PC-3 (cell line): ENCODE results near the gene NLE1. TPM values are rescaled to one million over a fixed set of nuclear protein-coding genes. Genes with fewer than 3 reads are reported as not detected.

Source experiments
- ATAC-seq: fragments of 200-7000 bp; cut with Tn5 transposase; 2 replicates; pipeline ENCODE4 v1.9.1; 2020; ENCODE audit warnings: mild to moderate bottlenecking, moderate library complexity
- BruUV-seq: library from RNA; stranded (reverse); fragments of 400-500 nt; replicated peaks from 2 replicates; lab custom pipeline; 2021; lab: Mats Ljungman, UMichigan
- CTCF ChIA-PET: fragments of 300-600 bp; sonication (Branson Sonifier 250); formaldehyde crosslinking; loops from one replicate; lab custom pipeline; 2022; ENCODE audit warnings: antibody characterized with exemption; lab: Charles Lee
- POLR2A ChIA-PET: fragments of 300-600 bp; sonication (Branson Sonifier 250); formaldehyde crosslinking; loops from one replicate; lab custom pipeline; 2022; ENCODE audit warnings: antibody characterized with exemption; ENCODE audit not compliant: unreplicated experiment; lab: Charles Lee
- DNase-seq: peaks from one replicate; pipeline ENCODE4 v3.0.0-alpha.2; 2015
- H2AFZ ChIP-seq: fragments of 300-600 bp; sonication (generic); 2 replicates; pipeline ENCODE4 v1.6.0; 2016; ENCODE audit warnings: antibody characterized with exemption, low read length
- H3F3A ChIP-seq: fragments of 300-600 bp; sonication (generic); one replicate; pipeline ENCODE4 v1.6.0; 2017; ENCODE audit warnings: antibody characterized with exemption, low read length, control low read depth, mild to moderate bottlenecking; ENCODE audit not compliant: unreplicated experiment
- H3K27ac ChIP-seq: fragments of 300-600 bp; sonication (generic); 2 replicates; pipeline ENCODE4 v1.5.1; 2016; ENCODE audit warnings: mild to moderate bottlenecking, low read length
- H3K27me3 ChIP-seq: fragments of 300-600 bp; sonication (generic); 2 replicates; pipeline ENCODE4 v1.6.1; 2016; ENCODE audit warnings: low read length, mixed read lengths
- H3K36me3 ChIP-seq: fragments of 300-600 bp; sonication (generic); 2 replicates; pipeline ENCODE4 v1.6.1; 2016; ENCODE audit warnings: low read depth, mixed run types, low read length, mixed read lengths
- H3K4me1 ChIP-seq: fragments of 300-600 bp; sonication (generic); 2 replicates; pipeline ENCODE4 v1.5.1; 2016; ENCODE audit warnings: low read length; ENCODE audit not compliant: insufficient read depth
- H3K4me2 ChIP-seq: fragments of 300-600 bp; sonication (generic); 2 replicates; pipeline ENCODE4 v1.6.0; 2016; ENCODE audit warnings: low read length
- H3K4me3 ChIP-seq: fragments of 300-600 bp; sonication (generic); 2 replicates; pipeline ENCODE4 v1.5.1; 2016; ENCODE audit warnings: mild to moderate bottlenecking, low read length, mixed read lengths
- H3K79me2 ChIP-seq: fragments of 300-600 bp; sonication (generic); 2 replicates; pipeline ENCODE4 v1.6.1; 2017; ENCODE audit warnings: low read length, mixed read lengths
- H3K9ac ChIP-seq: fragments of 300-600 bp; sonication (generic); 2 replicates; pipeline ENCODE4 v1.6.0; 2016; ENCODE audit warnings: mild to moderate bottlenecking, low read length
- H3K9me2 ChIP-seq: fragments of 300-600 bp; sonication (generic); replicated peaks from 2 replicates; pipeline ENCODE4 v1.6.1; 2016; ENCODE audit warnings: mixed run types, low read length, mixed read lengths
- H3K9me3 ChIP-seq: fragments of 300-600 bp; sonication (generic); 2 replicates; pipeline ENCODE4 v1.6.1; 2016; ENCODE audit warnings: low read length, mixed read lengths
- H4K20me1 ChIP-seq: fragments of 300-600 bp; sonication (generic); 2 replicates; pipeline ENCODE4 v1.6.1; 2016; ENCODE audit warnings: low read length, mixed read lengths
- CTCF ChIP-seq: fragments of 300-600 bp; sonication (generic); conservative IDR thresholded peaks from 2 replicates; pipeline ENCODE4 v1.5.1; 2017; ENCODE audit warnings: antibody characterized with exemption, low read depth, mild to moderate bottlenecking, low read length
- EZH2 ChIP-seq: fragments of 300-600 bp; sonication (generic); IDR thresholded peaks from one replicate; pipeline ENCODE4 v1.6.1; 2017; ENCODE audit warnings: antibody characterized with exemption, mild to moderate bottlenecking, low read length; ENCODE audit not compliant: unreplicated experiment
- EZH2phosphoT487 ChIP-seq: fragments of 300-600 bp; sonication (generic); IDR thresholded peaks from 2 replicates; pipeline ENCODE4 v1.6.1; 2018; ENCODE audit warnings: mild to moderate bottlenecking, antibody characterized with exemption, low read length, borderline replicate concordance
- intact Hi-C: fragments of 100-400 bp; cut with micrococcal nuclease; formaldehyde crosslinking; loops from 2 replicates; pipeline ENCODE4 v1.9.0; 2023
- total RNA-seq: library from RNA; depleted of rRNA; stranded (reverse); fragments of >200 nt; gene quantifications from 2 replicates; pipeline ENCODE4 v1.2.3, GENCODE V29; 2014

The NLE1 gene
- total RNA-seq, 1 experiment from 2014 or later: 18.6 TPM

GRCh38 chr17:35167666-35168065 lies 25.6 kb upstream of the NLE1 start:
- TF ChIP-seq EZH2phosphoT487: no peak
- no peak for TF ChIP-seq CTCF
- no peak for TF ChIP-seq EZH2
- Histone ChIP-seq H3K27ac (no peak overlapping the region), H3K9me2 (no peaks in the 10 kb centered on the region), H3K9ac (no peak overlapping the region), H3K36me3 (no peaks in the 10 kb centered on the region), H3K27me3 (no peaks in the 10 kb centered on the region; the same call in 1 of the 2 replicates), H3K4me3 (no peak overlapping the region), H3K79me2 (no peaks in the 10 kb centered on the region), H3K4me2 (no peak overlapping the region), H2AFZ (no peak overlapping the region), H3K4me1 (peaks cover 9% of the 10 kb centered on the region), H4K20me1 (no peaks in the 10 kb centered on the region), H3K9me3 (no peaks in the 10 kb centered on the region), H3F3A (no peaks in the 10 kb centered on the region)
- intact Hi-C loops: no loop called here
- CTCF ChIA-PET: interaction anchor here (0.6 to 0.7 kb wide), 2 partner anchors 19 to 283 kb away, joined by 3 to 6 read pairs; no protein-coding TSS in a partner anchor
- POLR2A ChIA-PET: no interaction called here
- peak; percentile 51 for DNase-seq
- no TSS peak for BruUV-seq
- peak; percentile 65 for ATAC-seq

GRCh38 chr17:35167046-35167445 lies 24.9 kb upstream of the NLE1 start:
- Histone ChIP-seq H3K4me1 (peaks cover 9% of the 10 kb centered on the region), H3K9me2 (no peaks in the 10 kb centered on the region), H3K4me3 (no peak overlapping the region), H3K36me3 (no peaks in the 10 kb centered on the region), H3F3A (no peaks in the 10 kb centered on the region), H3K9ac (no peak overlapping the region), H3K9me3 (no peaks in the 10 kb centered on the region), H2AFZ (no peak overlapping the region), H3K79me2 (no peaks in the 10 kb centered on the region), H3K4me2 (no peak overlapping the region), H3K27me3 (no peaks in the 10 kb centered on the region; the same call in 1 of the 2 replicates), H3K27ac (no peak overlapping the region), H4K20me1 (no peaks in the 10 kb centered on the region)
- TF ChIP-seq CTCF: no peak
- intact Hi-C loops: no loop called here
- ChIA-PET POLR2A (interaction anchor here (0.5 to 0.6 kb wide), 2 partner anchors 87 to 383 kb away, joined by 3 to 8 read pairs; no protein-coding TSS in a partner anchor), CTCF (interaction anchor here (0.6 kb wide), 1 partner anchor 284 kb away, joined by 6 read pairs; no protein-coding TSS in a partner anchor)
- no peak; the same call in 1 of the 2 replicates for ATAC-seq
- peak; percentile 30 for DNase-seq
- no TSS peak for BruUV-seq

GRCh38 chr17:35166526-35166925 lies 24.4 kb upstream of the NLE1 start:
- Histone ChIP-seq H3K27me3 (no peaks in the 10 kb centered on the region; the same call in 1 of the 2 replicates), H3K9me3 (no peaks in the 10 kb centered on the region), H3K79me2 (no peaks in the 10 kb centered on the region), H3K4me3 (no peak overlapping the region), H3K4me1 (peaks cover 5% of the 10 kb centered on the region), H3K4me2 (no peak overlapping the region), H4K20me1 (no peaks in the 10 kb centered on the region), H3K27ac (no peak overlapping the region), H3K9ac (no peak overlapping the region), H3F3A (no peaks in the 10 kb centered on the region), H3K9me2 (no peaks in the 10 kb centered on the region), H2AFZ (no peak overlapping the region), H3K36me3 (no peaks in the 10 kb centered on the region)
- BruUV-seq: no TSS peak
- TF ChIP-seq EZH2phosphoT487 (no peak), CTCF (no peak), EZH2 (no peak)
- ChIA-PET CTCF (no interaction called here), POLR2A (interaction anchor here (0.5 kb wide), 1 partner anchor 87 kb away, joined by 3 read pairs; no protein-coding TSS in a partner anchor)
- DNase-seq (no peak), ATAC-seq (no peak)
- intact Hi-C loops: no loop called here
